ENCODE results near the gene PDLIM1. TPM values are rescaled to one million over a fixed set of nuclear protein-coding genes. Genes with fewer than 3 reads are reported as not detected.

PDLIM1 gene
- total and polyA plus RNA-seq, 2 of the 13 experiments (the other 11 are each of a cell fraction or from before 2014, with no cell fraction given): 119 to 123 TPM

- TF ChIP-seq, protein P1, sequence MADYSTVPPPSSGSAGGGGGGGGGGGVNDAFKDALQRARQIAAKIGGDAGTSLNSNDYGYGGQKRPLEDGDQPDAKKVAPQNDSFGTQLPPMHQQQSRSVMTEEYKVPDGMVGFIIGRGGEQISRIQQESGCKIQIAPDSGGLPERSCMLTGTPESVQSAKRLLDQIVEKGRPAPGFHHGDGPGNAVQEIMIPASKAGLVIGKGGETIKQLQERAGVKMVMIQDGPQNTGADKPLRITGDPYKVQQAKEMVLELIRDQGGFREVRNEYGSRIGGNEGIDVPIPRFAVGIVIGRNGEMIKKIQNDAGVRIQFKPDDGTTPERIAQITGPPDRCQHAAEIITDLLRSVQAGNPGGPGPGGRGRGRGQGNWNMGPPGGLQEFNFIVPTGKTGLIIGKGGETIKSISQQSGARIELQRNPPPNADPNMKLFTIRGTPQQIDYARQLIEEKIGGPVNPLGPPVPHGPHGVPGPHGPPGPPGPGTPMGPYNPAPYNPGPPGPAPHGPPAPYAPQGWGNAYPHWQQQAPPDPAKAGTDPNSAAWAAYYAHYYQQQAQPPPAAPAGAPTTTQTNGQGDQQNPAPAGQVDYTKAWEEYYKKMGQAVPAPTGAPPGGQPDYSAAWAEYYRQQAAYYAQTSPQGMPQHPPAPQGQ (CRISPR knock-in tag; IDR thresholded peaks at IDR 0.05; ENCODE audit: borderline replicate concordance): no peak
- TF ChIP-seq ZFYVE20 (CRISPR knock-in tag; IDR thresholded peaks at IDR 0.05; ENCODE audit: borderline replicate concordance, low read depth): no peak
- TF ChIP-seq, protein P2, sequence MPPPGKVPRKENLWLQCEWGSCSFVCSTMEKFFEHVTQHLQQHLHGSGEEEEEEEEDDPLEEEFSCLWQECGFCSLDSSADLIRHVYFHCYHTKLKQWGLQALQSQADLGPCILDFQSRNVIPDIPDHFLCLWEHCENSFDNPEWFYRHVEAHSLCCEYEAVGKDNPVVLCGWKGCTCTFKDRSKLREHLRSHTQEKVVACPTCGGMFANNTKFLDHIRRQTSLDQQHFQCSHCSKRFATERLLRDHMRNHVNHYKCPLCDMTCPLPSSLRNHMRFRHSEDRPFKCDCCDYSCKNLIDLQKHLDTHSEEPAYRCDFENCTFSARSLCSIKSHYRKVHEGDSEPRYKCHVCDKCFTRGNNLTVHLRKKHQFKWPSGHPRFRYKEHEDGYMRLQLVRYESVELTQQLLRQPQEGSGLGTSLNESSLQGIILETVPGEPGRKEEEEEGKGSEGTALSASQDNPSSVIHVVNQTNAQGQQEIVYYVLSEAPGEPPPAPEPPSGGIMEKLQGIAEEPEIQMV (CRISPR knock-in tag; IDR thresholded peaks at IDR 0.05; ENCODE audit: low read depth): no peak
- 0 out of 2 replicates have a peak, but pooled peaks have one; percentile 19 for TF ChIP-seq KAT8 (CRISPR knock-in tag; IDR thresholded peaks at IDR 0.05)
- no peak for TF ChIP-seq ZBTB7B (CRISPR knock-in tag; IDR thresholded peaks at IDR 0.05)
- TF ChIP-seq NR3C1 (CRISPR knock-in tag; IDR thresholded peaks at IDR 0.05): no peak
- no peak for TF ChIP-seq ZSCAN30 (CRISPR knock-in tag; IDR thresholded peaks at IDR 0.05)
- TF ChIP-seq RFX5 (IDR thresholded peaks at IDR 0.05; ENCODE audit: low read depth, low read length): no peak
- TF ChIP-seq TMF1 (CRISPR knock-in tag; IDR thresholded peaks at IDR 0.05; ENCODE audit: low read depth): no peak
- TF ChIP-seq NR2F1 (CRISPR knock-in tag; IDR thresholded peaks at IDR 0.05): 0 out of 4 replicates have a peak, but pooled peaks have one; percentile 33 to 37
- no peak for TF ChIP-seq ZNF724P (CRISPR knock-in tag; IDR thresholded peaks at IDR 0.05; ENCODE audit: borderline replicate concordance)
- TF ChIP-seq ZNF580 (CRISPR knock-in tag; IDR thresholded peaks at IDR 0.05; ENCODE audit: borderline replicate concordance, low read depth): no peak
- no peak for TF ChIP-seq TOE1 (CRISPR knock-in tag; IDR thresholded peaks at IDR 0.05)
- TF ChIP-seq ZNF557 (CRISPR knock-in tag; IDR thresholded peaks at IDR 0.05): no peak
- TF ChIP-seq ZNF7 (CRISPR knock-in tag; IDR thresholded peaks at IDR 0.05): no peak
- no peak for TF ChIP-seq ZNF337 (CRISPR knock-in tag; IDR thresholded peaks at IDR 0.05; ENCODE audit: borderline replicate concordance, low read depth)
- no peak for TF ChIP-seq ZNF160 (CRISPR knock-in tag; IDR thresholded peaks at IDR 0.05)
- TF ChIP-seq HNRNPL (IDR thresholded peaks at IDR 0.05; ENCODE audit: low read depth, low read length): no peak
- TF ChIP-seq SALL1 (CRISPR knock-in tag; IDR thresholded peaks at IDR 0.05): no peak; the same call in 1 of the 2 replicates
- TF ChIP-seq MIER2 (CRISPR knock-in tag; IDR thresholded peaks at IDR 0.05): no peak
- TF ChIP-seq SRSF1 (optimal IDR thresholded peaks at IDR 0.05; ENCODE audit: low read depth, low read length): no peak
- TF ChIP-seq TAF15 (IDR thresholded peaks at IDR 0.05; ENCODE audit: low read depth, low read length, poor library complexity, severe bottlenecking): no peak
- TF ChIP-seq, protein P3, sequence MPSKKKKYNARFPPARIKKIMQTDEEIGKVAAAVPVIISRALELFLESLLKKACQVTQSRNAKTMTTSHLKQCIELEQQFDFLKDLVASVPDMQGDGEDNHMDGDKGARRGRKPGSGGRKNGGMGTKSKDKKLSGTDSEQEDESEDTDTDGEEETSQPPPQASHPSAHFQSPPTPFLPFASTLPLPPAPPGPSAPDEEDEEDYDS (CRISPR knock-in tag; IDR thresholded peaks at IDR 0.05): no peak
- TF ChIP-seq FOXJ3 (CRISPR knock-in tag; IDR thresholded peaks at IDR 0.05; ENCODE audit: borderline replicate concordance): no peak
- no peak for TF ChIP-seq CENPT (CRISPR knock-in tag; IDR thresholded peaks at IDR 0.05; ENCODE audit: low read depth)
- peak; percentile 41 for TF ChIP-seq TEAD3 (CRISPR knock-in tag; optimal IDR thresholded peaks at IDR 0.05; ENCODE audit: borderline replicate concordance)
- no peak for TF ChIP-seq ZNF703 (CRISPR knock-in tag; IDR thresholded peaks at IDR 0.05; ENCODE audit: borderline replicate concordance)
- no peak for TF ChIP-seq ZNF510 (CRISPR knock-in tag; IDR thresholded peaks at IDR 0.05; ENCODE audit: low read depth)
Observed at GRCh38 chr10:95262763-95263518, 27.9 kb downstream of the PDLIM1 start (continued).
